Measurements from ENCODE around the gene MYMK. TPM values are rescaled to one million over a fixed set of nuclear protein-coding genes. Genes with fewer than 3 reads are reported as not detected.
A peak's percentile ranks its signal among the peaks of the same experiment; 100 is the strongest.

MYMK gene
- total and polyA plus RNA-seq, 2 of the 8 experiments (the other 6 are each of a cell fraction or from before 2014, with no cell fraction given): not detected

GRCh38 chr9:133470427-133470924, 54.3 kb downstream of the MYMK start:
- H2BK5ac ChIP-seq (ENCODE audit: low read depth, low read length): no peak overlapping the region; the same call in none of the 2 replicates
- H3K9ac ChIP-seq (replicated peaks in 1 of 4; ENCODE audit: extremely low read depth in 1 of 4, low read depth in 3 of 4, low read length in 3 of 4): no peak overlapping the region
- H3K23me2 ChIP-seq (ENCODE audit: low read depth, low read length): no peaks in the 10 kb centered on the region
- no peak overlapping the region for H2BK12ac ChIP-seq (ENCODE audit: low read depth, low read length)
- no peak overlapping the region for H3K4me2 ChIP-seq (ENCODE audit: insufficient read depth in 1 of 2, low read depth in 2 of 2, low read length in 2 of 2)
- H3K27ac ChIP-seq (ENCODE audit: low read depth, low read length): no peak overlapping the region
- no peak overlapping the region for H3K14ac ChIP-seq (ENCODE audit: insufficient read length)
- no peak overlapping the region for H3K4ac ChIP-seq (replicated peaks; ENCODE audit: insufficient read length, low read depth, low read length)
- H3K23ac ChIP-seq (ENCODE audit: insufficient read length): no peak overlapping the region
- H4K91ac ChIP-seq (replicated peaks; ENCODE audit: insufficient read length, low read length): no peak overlapping the region
- no peak overlapping the region for H4K5ac ChIP-seq (ENCODE audit: insufficient read length, low read depth, low read length)
- H3K56ac ChIP-seq (replicated peaks; ENCODE audit: insufficient read length, low read depth, low read length): no peak overlapping the region
- H3K4me3 ChIP-seq (ENCODE audit: extremely low read depth in 1 of 4, insufficient read depth in 2 of 4, low read depth in 3 of 4, low read length in 4 of 4): no peak overlapping the region
- WGBS, 2 experiments (ENCODE audit: extremely low coverage in 1 of 2, insufficient coverage in 1 of 2, insufficient read length in 1 of 2, insufficient replicate concordance in 2 of 2, low coverage in 1 of 2, low lambda C conversion rate in 2 of 2, missing lambda C conversion rate in 1 of 2): 78% methylated on average over 12 of the region's 16 CpGs; no CpG with 5 or more reads in 1 of the 2 experiments
- H3K4me1 ChIP-seq (replicated peaks in 1 of 4; ENCODE audit: control insufficient read depth in 3 of 4, insufficient read depth in 4 of 4, low read length in 3 of 4): no peaks in the 10 kb centered on the region; a peak in 2 of 7 replicates
- H3K18ac ChIP-seq (ENCODE audit: extremely low read depth, low read length): peak overlapping the region; percentile 32; the same call in 1 of the 2 replicates
- peaks cover 4 to 26% of the 10 kb centered on the region in 2 experiments for H4K20me1 ChIP-seq (replicated peaks in 1 of 2; ENCODE audit: control insufficient read depth in 1 of 2, insufficient read depth in 2 of 2, low read length in 2 of 2)
- TF ChIP-seq GABPA (IDR thresholded peaks at IDR 0.05; ENCODE audit: borderline replicate concordance, insufficient read depth, low read length) (peak; percentile 32; the same call in 1 of the 2 replicates), POLR2AphosphoS5 (IDR thresholded peaks at IDR 0.05; ENCODE audit: low read depth, low read length) (peak; percentile 20; the same call in 1 of the 2 replicates), CTCF (IDR thresholded peaks at IDR 0.05; ENCODE audit: control extremely low read depth in 1 of 3, insufficient read depth in 1 of 3, low read depth in 1 of 3, low read length in 3 of 3) (peak in 2 of 3 experiments; percentile 22 to 37; a peak in 2 of 4 replicates), TEAD4 (IDR thresholded peaks at IDR 0.05; ENCODE audit: low read depth, low read length) (no peak), TBP (IDR thresholded peaks at IDR 0.05; ENCODE audit: low read depth, low read length) (no peak), POLR2A (IDR thresholded peaks at IDR 0.05; ENCODE audit: control extremely low read depth in 1 of 2, low read depth in 2 of 2, low read length in 2 of 2) (no peak)
- no peaks in the 10 kb centered on the region; the same call in none of the 2 replicates for H3K79me1 ChIP-seq (ENCODE audit: low read depth, low read length)
- no peak overlapping the region for H2AFZ ChIP-seq (ENCODE audit: low read length)
- POLR2A ChIA-PET (ENCODE audit: partially characterized antibody): interaction anchor here (0.8 to 2.1 kb wide), 6 partner anchors 12 to 113 kb away, joined by 3 to 9 read pairs (median 4); no protein-coding TSS in a partner anchor
- H3K27me3 ChIP-seq (replicated peaks in 1 of 4; ENCODE audit: control insufficient read depth in 3 of 4, extremely low read depth in 1 of 4, insufficient read depth in 3 of 4, low read length in 3 of 4): no peaks in the 10 kb centered on the region
- no peaks in the 10 kb centered on the region for H3K79me2 ChIP-seq (ENCODE audit: control insufficient read depth in 1 of 2, insufficient read depth in 2 of 2, low read length in 2 of 2)
- H2BK120ac ChIP-seq (replicated peaks; ENCODE audit: low read depth, low read length): no peak overlapping the region
- H2BK15ac ChIP-seq (ENCODE audit: low read length): no peak overlapping the region
- CTCF ChIA-PET (ENCODE audit: partially characterized antibody): interaction anchor here (0.9 to 1.7 kb wide), 9 partner anchors 8 to 256 kb away, joined by 3 to 5 read pairs (median 3); partner anchors contain the start of gene SLC2A6
- no peak for FAIRE-seq
- no peak overlapping the region for H4K8ac ChIP-seq (ENCODE audit: extremely low read depth, insufficient read depth, low read length)
- no peak overlapping the region for H2AK5ac ChIP-seq (ENCODE audit: low read depth, low read length)
- H3K36me3 ChIP-seq (ENCODE audit: control insufficient read depth in 2 of 4, insufficient read depth in 4 of 4, low read length in 3 of 4): peaks cover 0 to 21% (median 4%) of the 10 kb centered on the region in 4 experiments; a peak in 5 of 8 replicates
- no peak for DNase-seq (ENCODE audit: low read depth in 1 of 2, low spot score in 2 of 2)
- H3K9me3 ChIP-seq (ENCODE audit: insufficient read depth in 2 of 2, low read depth in 1 of 2, low read length in 1 of 2): no peaks in the 10 kb centered on the region
- no peak overlapping the region for H2BK20ac ChIP-seq (ENCODE audit: low read length)
